HG03095 (cell line): ENCODE data around the gene SHOC2.

ENCODE experiments used
- ATAC-seq: cut with Tn5 transposase; IDR thresholded peaks from one replicate; pipeline ENCODE4 v1.9.1; 2021; ENCODE audit warnings: moderate library complexity; ENCODE audit not compliant: unreplicated experiment

The SHOC2 gene

DNA sequence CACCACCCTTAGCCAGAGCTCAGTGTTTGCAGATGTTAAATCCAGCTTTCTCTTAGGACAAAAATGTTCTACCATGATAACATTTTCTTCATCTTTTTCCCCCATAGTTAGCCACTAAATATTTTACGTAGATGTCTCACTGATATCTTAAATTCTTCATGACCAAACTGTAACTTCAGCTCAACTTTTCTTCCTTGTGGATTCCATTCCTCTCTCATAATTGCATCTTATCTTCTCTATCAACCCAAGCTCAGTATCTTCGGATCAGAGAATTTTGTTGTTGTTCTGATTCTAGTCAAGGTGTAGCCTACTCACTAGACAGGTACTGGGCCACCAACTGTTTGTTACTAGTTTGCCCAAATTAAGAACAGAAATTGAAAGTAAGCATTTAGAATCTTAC lies 60.2 kb downstream of the SHOC2 start:
- ATAC-seq = no peak

DNA sequence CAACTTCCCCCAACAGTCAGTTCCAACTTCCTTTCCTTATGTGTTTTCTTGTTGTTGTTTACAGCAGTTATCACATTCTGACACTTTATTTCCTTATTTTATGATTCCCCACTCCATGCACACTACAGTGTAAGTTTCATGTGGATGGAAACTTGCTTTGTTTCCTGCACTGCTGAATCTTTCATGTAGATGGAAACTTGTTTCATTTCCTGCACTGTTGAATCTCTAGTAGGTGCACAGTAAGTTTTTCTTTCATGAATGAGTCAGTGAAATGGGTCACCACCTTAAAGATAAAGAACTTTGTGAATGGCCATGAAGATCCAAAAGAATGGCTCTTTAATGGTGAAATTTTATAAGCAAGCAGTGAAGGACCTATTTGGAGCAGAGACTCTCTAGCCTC lies 61.4 kb downstream of the SHOC2 start:
- no peak for ATAC-seq

DNA sequence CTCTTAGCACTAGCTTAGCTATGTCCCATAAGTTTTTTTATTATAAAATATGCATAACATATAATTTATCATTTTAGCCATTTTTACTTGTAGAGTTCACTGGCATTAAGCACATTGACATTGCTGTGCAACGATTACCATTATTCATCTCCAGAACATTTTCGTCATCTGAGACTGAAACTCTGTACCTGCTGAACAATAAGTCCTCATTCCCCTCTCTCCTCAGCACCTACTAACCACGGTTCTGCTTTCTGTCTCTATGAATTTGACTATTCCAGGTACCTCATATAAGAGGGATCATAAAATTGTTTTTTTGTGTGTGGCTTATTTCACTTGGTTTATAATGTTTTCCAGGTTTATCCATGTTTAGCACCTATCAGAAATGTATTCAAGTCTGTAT lies 64.1 kb downstream of the SHOC2 start:
- no peak for ATAC-seq

DNA sequence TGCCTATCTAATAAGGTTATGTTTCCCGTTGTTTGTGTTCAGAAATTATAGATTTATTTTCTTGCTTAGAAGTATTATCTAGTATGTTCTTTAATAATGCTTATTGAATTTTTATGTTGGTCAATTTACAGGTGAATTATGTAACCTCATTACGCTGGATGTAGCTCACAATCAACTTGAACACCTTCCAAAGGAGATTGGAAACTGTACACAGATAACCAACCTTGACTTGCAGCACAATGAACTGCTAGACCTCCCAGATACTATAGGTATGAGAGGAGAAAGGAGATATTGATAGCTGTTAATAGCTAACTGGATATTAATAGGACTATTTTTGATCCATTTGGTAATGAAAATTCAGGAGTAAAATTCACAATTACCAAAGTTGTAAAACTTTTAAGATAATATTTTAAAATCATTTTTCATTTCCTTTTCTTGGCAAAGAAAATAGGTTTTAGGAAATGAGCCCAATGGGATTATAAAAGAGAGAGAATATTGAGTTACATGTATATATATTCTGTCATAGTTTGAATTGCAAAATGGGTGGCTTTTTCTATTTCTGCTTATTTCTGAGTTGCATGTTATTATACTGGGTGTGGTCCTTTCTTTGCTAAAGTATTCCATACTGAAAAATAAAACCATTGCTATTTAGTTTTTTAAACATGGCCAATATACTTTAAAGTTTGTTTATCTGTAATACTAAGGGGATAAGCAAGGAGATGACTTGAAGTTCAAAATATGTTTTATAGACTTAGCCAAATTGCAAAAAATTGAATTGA lies 66.3 kb downstream of the SHOC2 start:
- no peak for ATAC-seq

DNA sequence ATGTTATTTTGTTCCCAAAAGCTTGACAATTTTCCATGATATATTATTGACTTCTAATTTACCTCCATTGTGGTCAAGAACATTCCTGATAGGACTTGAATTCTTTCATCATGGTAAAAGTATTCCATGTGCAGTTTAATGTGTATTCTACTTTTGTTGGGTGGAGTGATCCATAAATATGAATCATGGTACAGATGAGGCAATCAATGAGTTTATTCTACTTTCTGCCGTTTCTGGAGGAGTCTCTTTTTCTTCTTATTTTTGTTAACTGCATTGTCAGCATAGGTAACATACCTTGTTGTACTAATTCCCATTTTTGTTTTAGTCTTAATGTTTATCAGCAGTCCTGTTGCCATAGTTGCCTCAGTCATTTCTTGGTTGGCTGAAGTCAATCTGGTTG lies 69.6 kb downstream of the SHOC2 start:
- ATAC-seq = no peak

DNA sequence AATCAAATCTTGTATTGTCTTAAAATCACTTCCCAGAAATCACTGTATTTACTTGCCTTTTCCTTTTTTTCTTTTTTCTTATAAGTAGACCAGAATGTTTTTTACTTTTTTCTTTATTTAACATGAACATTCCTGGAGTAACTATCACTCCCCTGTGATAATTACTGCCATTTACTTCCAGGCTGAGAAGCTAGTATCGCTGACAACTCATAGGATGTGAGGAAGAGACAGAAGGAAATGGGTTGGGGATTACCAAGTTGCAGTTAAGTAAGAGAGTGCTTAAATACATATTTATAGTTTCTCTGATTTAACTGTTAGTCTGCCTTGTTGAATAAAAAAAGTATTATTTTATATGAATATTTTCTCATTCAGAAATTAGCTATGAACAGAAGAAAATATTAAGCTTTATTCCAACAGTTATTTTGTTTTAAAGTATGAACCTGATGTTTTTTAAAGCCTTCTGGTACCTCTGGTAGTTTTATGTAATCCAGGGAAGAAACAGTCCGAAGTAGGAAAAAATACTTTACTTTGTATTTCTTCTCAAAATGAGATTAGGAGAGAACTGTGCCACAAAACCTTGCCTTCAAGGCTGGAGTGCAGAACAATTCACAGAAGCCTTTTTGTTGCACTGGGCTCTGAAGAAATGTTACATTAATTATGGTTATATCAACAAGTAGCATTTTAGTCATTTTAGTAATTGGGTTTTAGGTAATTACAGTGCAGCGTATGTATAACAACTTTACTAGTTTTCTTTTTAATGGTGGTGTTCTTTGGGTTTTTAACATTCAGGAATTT lies 72.8 kb downstream of the SHOC2 start:
- ATAC-seq = no peak

DNA sequence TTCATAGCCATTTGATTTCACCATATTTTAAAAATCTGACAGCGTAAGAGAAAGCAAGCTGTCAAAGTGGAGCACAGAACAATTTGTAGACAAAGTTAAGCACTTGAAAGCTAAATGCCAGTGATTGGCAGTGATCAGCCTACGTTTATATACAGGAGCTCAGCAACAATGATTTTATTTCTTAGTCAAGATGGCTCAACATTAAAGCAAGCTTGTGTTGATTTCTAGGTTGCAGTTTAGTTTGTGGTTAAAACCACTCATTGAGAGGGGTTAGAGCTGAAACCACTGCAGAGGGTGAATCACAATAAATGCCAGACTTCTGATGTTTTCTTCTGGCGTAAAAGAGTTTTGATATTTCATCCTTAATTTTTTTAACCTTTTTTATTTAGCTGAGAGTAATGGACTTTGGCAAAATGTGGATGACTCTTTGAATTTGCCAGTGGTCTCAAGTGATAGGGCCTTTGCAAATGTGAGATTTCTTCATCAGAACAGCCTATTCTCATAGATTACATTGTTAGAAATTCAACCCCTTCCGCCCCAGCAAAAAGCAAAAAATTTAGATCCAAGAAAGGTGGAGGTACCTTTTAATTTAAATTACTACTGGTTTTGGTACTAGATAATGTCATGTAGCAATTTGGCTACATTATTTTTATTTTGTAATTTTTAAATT lies 73.8 kb downstream of the SHOC2 start:
- ATAC-seq = no peak

DNA sequence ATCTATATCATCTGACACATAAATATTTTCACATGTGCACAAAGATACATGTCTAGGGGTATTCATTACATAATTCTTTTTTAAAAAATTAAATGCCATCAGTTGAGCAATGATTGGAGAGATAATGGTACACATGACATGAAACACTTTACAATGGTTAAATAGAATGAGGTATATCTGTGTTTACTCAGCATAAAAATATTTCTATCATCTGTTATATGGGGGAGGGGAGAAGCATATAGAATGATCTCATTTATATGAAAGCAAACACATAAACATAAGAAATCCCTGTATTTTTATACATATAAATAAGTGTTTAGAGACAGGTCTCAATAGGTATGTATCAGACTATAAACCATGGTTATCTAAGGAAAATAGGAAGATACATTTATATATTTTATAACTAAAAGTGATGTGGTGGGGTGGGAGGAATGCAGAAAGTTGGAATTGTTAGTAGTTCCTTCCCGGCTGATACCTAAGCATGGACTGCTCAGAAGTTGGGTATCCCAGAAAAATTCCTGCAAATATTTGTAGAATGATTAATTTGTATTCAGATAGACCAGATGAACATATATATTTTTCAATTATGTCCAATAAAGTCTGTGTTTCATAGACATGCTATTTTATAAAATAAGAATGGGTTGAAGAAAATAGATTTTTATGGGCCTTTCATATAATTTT lies 75.1 kb downstream of the SHOC2 start:
- ATAC-seq = no peak

DNA sequence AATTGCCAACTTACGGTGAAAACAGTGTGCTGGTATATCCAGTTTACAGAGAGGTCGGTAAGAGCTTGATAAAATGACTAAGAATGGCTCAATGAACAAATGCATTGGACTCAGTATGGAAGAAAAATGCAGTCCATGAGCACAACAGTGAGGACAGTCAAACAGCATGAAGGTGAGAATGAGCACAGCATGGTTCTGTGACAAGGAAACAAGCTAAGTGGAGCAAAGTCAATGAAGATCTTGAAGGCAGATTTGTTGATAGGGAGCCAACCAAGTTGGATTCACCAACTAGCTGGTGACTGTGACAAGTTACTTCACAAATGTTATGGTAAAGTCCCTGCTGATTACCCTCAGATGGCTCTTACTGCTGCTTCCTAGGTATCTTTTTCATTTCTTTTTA lies 75.9 kb downstream of the SHOC2 start:
- ATAC-seq = no peak

DNA sequence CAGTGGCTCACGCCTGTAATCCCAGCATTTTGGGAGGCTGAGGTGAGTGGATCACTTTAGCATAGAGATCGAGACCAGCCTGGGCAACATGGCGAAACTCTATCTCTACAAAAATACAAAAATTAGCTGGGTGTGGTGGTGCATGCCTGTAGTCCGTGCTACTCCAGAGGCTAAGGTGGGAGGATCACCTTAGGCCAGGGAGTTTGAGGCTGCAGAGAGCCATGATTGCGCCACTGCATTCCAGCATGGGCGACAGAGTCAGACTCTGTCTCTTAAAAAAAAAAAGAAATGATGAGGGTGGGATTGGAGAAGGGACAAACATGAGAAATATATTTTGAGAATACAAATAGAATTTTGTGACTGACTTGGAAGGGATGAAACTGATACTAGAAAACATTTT lies 76.9 kb downstream of the SHOC2 start:
- ATAC-seq = no peak

DNA sequence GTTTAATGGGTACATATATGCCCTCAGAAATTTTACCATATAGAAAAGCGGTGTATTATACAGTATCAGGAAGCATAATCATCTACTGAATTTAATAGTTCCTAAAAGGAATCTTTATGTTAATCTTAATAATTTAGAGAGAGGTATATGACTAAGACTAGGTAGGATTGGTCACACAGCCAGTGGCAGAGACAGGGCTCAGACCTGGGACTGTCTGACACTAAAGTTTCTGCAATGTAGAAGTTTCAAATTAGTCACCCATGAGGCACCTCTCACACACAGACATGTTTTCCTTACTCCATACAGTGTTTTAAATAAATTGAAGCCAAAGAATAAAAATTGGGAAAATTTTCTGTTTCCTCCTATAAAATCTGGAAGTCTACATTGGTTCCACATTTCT lies 84.6 kb downstream of the SHOC2 start:
- ATAC-seq = no peak

DNA sequence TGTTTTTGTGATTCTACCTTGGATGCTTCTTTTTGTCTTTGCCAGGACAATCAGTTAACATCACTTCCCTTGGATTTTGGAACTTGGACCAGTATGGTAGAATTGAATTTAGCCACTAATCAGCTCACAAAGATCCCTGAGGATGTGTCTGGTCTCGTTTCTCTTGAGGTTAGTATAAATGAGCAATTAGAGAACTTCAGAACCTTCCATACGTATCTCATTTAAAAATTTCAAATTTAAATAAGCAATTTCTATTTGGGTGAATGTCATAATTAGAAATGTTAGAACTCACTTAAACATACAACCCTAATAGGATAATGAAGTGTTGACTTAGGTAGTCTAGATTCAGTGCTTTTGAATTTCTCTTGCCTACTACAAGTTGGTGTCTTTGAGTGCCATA lies 88.1 kb downstream of the SHOC2 start:
- ATAC-seq = no peak

DNA sequence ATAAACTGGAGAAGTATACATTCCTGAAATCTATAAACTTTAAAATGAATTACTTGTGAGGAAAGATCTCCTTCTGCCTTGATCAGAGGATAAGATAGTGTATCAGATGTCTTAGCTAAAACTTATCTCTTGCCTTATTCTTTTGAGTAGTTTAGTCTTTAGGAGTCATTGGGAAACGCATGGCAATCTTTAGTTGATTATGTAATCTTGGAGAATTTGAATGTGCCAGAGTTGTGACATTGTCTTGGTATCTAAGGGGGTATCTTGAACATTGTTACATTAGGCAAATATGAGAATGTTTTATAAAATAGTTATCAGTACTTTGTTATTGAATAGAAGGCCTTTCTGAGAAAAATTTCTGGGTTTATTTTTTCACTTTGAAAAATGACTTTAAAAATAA lies 95.8 kb downstream of the SHOC2 start:
- ATAC-seq = no peak

DNA sequence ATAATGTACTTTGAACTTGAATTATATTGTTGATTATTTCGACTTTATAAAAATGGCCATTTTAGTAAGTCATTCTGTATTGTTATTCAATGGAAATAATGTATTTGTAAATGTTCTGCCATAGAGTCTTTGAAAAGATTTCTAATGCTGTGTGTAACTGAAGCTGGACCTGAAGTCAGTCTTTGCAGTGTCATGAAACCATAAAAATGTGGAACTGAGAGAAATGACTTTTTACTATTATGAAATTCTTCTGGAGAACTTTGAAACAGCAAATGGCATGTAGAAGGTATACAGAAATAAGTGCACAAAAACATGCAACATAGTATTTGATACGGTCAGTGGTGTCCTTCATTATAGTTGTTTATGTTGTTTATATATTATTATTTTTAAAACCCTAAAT lies 97.7 kb downstream of the SHOC2 start:
- ATAC-seq = no peak

DNA sequence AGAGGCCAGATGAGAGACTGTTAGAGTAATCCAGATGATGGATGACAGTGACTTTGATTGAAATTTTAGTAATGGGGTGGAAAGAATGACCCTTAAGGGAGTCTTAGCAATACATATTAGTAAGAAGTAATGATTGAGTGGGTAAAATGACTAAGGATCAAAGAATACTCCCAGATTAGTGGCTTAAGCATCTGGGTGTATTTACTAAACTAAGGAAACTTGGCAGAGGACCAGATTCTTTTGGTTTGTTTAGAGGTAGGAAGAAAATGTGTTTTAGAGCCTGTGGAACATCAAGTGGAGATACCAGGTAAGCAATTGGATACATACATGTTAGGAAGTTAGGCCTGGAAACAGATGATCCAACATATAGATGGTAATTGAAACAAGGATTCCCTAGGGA lies 98.6 kb downstream of the SHOC2 start:
- no peak for ATAC-seq

DNA sequence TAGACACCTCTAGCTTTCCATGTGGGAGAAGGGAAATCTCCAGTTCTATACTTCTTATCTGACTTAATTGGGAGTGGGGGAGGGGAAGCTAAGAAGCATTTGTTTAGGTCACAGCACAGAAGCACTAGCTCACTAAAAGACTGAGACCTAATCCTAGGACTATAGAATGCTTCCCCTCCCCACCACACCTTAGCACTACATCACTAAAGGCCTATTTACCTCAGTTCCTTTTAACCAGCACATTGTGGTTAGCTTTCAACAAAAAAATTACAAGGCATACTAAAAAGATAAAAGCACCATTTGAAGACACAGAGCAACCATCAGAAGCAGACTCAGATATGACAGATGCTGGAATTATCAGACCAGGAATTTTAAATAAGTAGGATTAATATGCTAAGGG lies 103.7 kb downstream of the SHOC2 start:
- ATAC-seq = no peak

DNA sequence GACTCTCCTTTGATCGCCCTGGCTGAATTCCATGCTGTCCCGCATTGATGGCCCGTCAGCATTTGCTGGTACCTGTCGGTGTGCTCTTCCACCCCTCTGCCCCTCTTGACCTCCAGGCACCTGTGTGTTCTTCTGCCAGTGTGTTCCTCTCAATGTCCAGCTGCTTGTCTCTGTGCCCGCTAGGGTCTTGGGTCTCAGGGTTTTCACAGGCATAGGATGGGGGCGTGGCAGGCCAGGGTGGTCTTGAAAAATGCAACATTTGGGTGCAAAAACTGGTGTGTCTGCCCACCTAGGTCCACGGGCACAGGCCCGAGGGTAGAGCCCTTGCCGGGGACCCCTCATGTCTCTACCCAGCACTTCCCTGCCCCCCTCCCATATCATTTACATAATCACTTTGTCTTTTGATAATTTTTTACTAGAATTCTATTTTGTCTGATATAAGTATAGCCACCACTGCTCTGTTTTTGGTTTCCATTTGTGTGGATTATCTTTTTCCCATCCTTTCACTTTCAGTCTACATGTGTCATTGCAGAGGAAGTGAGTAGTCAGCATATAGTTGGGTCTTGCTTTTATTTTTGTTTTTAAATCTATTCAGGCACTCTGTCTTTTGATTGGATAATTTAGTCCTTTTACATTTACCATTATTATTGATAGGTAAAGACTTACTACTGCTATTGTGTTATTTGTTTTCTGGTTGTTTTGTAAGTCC lies 110.8 kb downstream of the SHOC2 start:
- no peak for ATAC-seq

DNA sequence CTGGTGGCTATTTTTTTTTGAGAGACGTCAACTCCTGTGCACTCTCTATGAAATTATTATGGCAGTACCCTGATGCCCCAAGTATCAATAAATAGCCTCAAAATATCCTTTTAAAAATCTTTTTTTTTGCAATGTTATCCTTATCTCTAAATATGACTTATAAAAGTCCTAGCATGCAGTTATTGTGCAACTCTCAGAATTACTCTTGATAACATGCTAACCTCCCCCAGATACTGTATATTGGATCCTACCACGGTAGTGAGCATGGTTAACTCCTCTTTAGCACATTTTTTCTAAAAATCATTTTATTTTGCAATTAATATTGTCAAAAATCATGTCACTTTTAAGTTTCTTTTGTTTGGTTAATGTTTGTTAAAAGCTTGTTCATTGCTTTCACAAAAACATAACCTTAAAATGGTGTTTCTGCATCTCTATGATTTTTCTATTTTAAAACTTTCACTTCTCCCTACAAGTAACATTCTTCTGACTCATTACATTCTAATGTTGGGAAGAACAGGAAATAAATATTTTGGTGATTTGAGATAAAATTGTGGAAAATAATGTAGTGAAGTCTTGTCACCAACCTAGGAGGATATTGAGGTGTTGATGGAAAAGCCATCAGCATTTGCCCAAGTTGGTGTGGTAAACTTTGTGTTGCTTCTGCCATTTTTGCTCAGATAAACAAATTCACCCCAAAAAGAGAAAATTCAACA lies 115.3 kb downstream of the SHOC2 start:
- ATAC-seq = no peak

DNA sequence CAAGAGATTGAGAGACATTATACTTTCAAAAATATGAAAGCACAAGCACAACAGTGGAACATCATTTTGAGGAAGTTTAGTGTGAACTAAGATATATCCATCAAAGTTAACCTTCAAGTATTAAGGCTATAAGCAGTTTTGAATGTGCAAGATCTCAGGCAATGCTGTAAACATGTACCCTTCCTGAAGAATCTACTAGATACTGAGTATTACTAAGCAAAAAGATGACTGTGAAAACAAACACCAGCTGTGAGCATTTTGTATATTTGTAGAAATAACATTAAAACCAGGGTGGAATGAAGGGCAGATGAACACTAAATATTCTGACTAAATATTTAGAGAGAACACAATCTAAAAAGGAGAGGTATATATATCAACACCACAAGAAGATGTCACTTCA lies 116.1 kb downstream of the SHOC2 start:
- no peak for ATAC-seq

DNA sequence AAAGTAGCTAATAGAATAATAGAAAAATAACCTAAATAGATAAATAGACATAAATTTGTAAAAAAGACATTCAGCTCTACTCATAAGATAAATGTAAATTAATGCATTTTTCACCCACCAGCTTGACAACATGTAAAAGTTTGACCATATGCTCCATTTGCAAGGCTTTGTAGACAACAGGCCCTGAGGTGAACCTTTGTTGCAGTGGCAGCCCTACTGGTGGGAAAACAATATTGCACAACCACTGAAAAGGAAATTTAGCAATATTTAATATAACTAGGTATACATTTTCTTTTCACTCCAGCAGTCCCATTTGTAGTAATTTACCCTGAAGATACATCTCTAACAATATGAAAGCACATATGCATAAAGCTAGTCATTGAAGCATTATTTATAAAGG lies 118.5 kb downstream of the SHOC2 start:
- ATAC-seq = no peak
